Measurements from ENCODE around the gene MED27.
A peak's percentile ranks its signal among the peaks of the same experiment; 100 is the strongest.

The MED27 gene

GRCh38 chr9:132027752-132028663 lies 51.7 kb downstream of the MED27 start:
- Histone ChIP-seq H3K4me1 (ENCODE audit: control insufficient read depth, insufficient read depth, low read length) (peaks cover 7% of the 10 kb centered on the region), H3K4me3 (ENCODE audit: low read depth, low read length) (no peak overlapping the region), H3K36me3 (ENCODE audit: control insufficient read depth in 2 of 2, insufficient read depth in 1 of 2, low read length in 2 of 2) (no peaks in the 10 kb centered on the region), H3K27ac (ENCODE audit: extremely low read depth, low read depth, low read length) (no peak overlapping the region), H3K9me3 (ENCODE audit: control insufficient read depth, insufficient read depth, low read depth, low read length) (no peaks in the 10 kb centered on the region)
- TF ChIP-seq SP3 (tag by site-specific recombination; IDR thresholded peaks at IDR 0.05) (no peak), REST (tag by site-specific recombination; IDR thresholded peaks at IDR 0.05) (peak; percentile 93)
- CTCF ChIA-PET: interaction anchor here (0.5 to 0.6 kb wide), 2 partner anchors 91 to 241 kb away, joined by 3 read pairs; no protein-coding TSS in a partner anchor
- POLR2A ChIA-PET: no interaction called here

- H3K36me3 ChIP-seq (ENCODE audit: control insufficient read depth in 2 of 2, insufficient read depth in 1 of 2, low read length in 2 of 2): no peaks in the 10 kb centered on the region
- no peaks in the 10 kb centered on the region for H3K9me3 ChIP-seq (ENCODE audit: control insufficient read depth, insufficient read depth, low read depth, low read length)
- peaks cover 7% of the 10 kb centered on the region for H3K4me1 ChIP-seq (ENCODE audit: control insufficient read depth, insufficient read depth, low read length)
- H3K27ac ChIP-seq (ENCODE audit: extremely low read depth, low read depth, low read length): no peak overlapping the region
- H3K4me3 ChIP-seq (ENCODE audit: low read depth, low read length): no peak overlapping the region
- ChIA-PET POLR2A (no interaction called here), CTCF (interaction anchor here (0.5 kb wide), 1 partner anchor 241 kb away, joined by 3 read pairs; no protein-coding TSS in a partner anchor)
- 0 out of 2 replicates have a peak, but pooled peaks have one; percentile 6 for TF ChIP-seq ZFHX2 (tag by site-specific recombination; conservative IDR thresholded peaks at IDR 0.05)
- TF ChIP-seq ZNF791 (tag by site-specific recombination; IDR thresholded peaks at IDR 0.05): no peak
Observed at GRCh38 chr9:132026932-132027585, 52.6 kb downstream of the MED27 start.

GRCh38 chr9:132025766-132026165 lies 53.9 kb downstream of the MED27 start:
- ChIA-PET CTCF (interaction anchor here (0.6 kb wide), 1 partner anchor 246 kb away, joined by 3 read pairs; no protein-coding TSS in a partner anchor), POLR2A (no interaction called here)
- Histone ChIP-seq H3K27ac (ENCODE audit: extremely low read depth, low read depth, low read length) (no peak overlapping the region), H3K4me1 (ENCODE audit: control insufficient read depth, insufficient read depth, low read length) (peaks cover 2% of the 10 kb centered on the region; the same call in 1 of the 2 replicates), H3K36me3 (ENCODE audit: control insufficient read depth in 2 of 2, insufficient read depth in 1 of 2, low read length in 2 of 2) (no peaks in the 10 kb centered on the region), H3K9me3 (ENCODE audit: control insufficient read depth, insufficient read depth, low read depth, low read length) (no peaks in the 10 kb centered on the region), H3K4me3 (ENCODE audit: low read depth, low read length) (no peak overlapping the region)
- TF ChIP-seq ZNF610 (tag by site-specific recombination; IDR thresholded peaks at IDR 0.05; ENCODE audit: borderline replicate concordance) (no peak), ZEB2 (tag by site-specific recombination; IDR thresholded peaks at IDR 0.05) (no peak), ZBTB20 (tag by site-specific recombination; IDR thresholded peaks at IDR 0.05) (no peak), BCL11B (tag by site-specific recombination; IDR thresholded peaks at IDR 0.05; ENCODE audit: low read depth) (no peak), ZNF18 (tag by site-specific recombination; IDR thresholded peaks at IDR 0.05) (no peak), WT1 (tag by site-specific recombination; IDR thresholded peaks at IDR 0.05) (no peak), ZNF423 (tag by site-specific recombination; IDR thresholded peaks at IDR 0.05) (no peak), ZBTB10 (tag by site-specific recombination; IDR thresholded peaks at IDR 0.05) (no peak), ZNF404 (tag by site-specific recombination; IDR thresholded peaks at IDR 0.05) (no peak), YY2 (tag by site-specific recombination; IDR thresholded peaks at IDR 0.05) (no peak), ZNF518A (tag by site-specific recombination; conservative IDR thresholded peaks at IDR 0.05; ENCODE audit: low read depth) (no peak)

Measured in HEK293 (cell line).